NCI-H187 treated with DMSO at 0.1 percent for 48 hours (cell line): ENCODE measurements around the gene GTF2H4.
"Not testable (repeated sequence)": the region's sequence is repeated elsewhere in the genome, so short reads cannot be mapped to it uniquely, and the experiment has no call there.

Experiments
- DNase-seq: peaks from one replicate; lab custom pipeline; 2025; lab: John Stamatoyannopoulos, UW

The GTF2H4 gene

GRCh38 chr6:30924040-30924627 is 16.1 kb downstream of the GTF2H4 start:
- DNase-seq: not testable (repeated sequence)

- DNase-seq: no peak
Measured at GRCh38 chr6:30926644-30927043, 18.6 kb downstream of the GTF2H4 start.

- not testable (repeated sequence) for DNase-seq
Measured at GRCh38 chr6:30927080-30927479, 19.1 kb downstream of the GTF2H4 start.

- DNase-seq: no peak
Measured at GRCh38 chr6:30928677-30929076, 20.7 kb downstream of the GTF2H4 start.

- DNase-seq: no peak
Measured at GRCh38 chr6:30930506-30930905, 22.5 kb downstream of the GTF2H4 start.

- DNase-seq: no peak
Measured at GRCh38 chr6:30931272-30931671, 23.3 kb downstream of the GTF2H4 start.

GRCh38 chr6:30931969-30932645 is 24.1 kb downstream of the GTF2H4 start, which contains the start of gene SFTA2:
SFTA2 (minus strand) TSS chr6:30932170; CDS start chr6:30932096, 74 bp downstream.
- DNase-seq: no peak

- DNase-seq: no peak
Measured at GRCh38 chr6:30932665-30933365, 24.8 kb downstream of the GTF2H4 start.

- no peak for DNase-seq
Measured at GRCh38 chr6:30935018-30935417, 27.0 kb downstream of the GTF2H4 start.

- DNase-seq: no peak
Measured at GRCh38 chr6:30937265-30937664, 29.3 kb downstream of the GTF2H4 start.

GRCh38 chr6:30938730-30939129 is 30.7 kb downstream of the GTF2H4 start:
- no peak for DNase-seq

GRCh38 chr6:30939473-30939872 is 31.5 kb downstream of the GTF2H4 start:
- no peak for DNase-seq

- DNase-seq: no peak
Measured at GRCh38 chr6:30940361-30940986, 32.5 kb downstream of the GTF2H4 start, which contains the start of gene MUCL3. MUCL3 (plus strand) TSS chr6:30940973; CDS start chr6:30941000, 27 bp downstream.

- DNase-seq: no peak
Measured at GRCh38 chr6:30942338-30943060, 34.5 kb downstream of the GTF2H4 start.

GRCh38 chr6:30944051-30944450 is 36.0 kb downstream of the GTF2H4 start:
- no peak for DNase-seq

- no peak for DNase-seq
Measured at GRCh38 chr6:30945281-30945680, 37.3 kb downstream of the GTF2H4 start.

- DNase-seq: no peak
Measured at GRCh38 chr6:30947231-30947630, 39.2 kb downstream of the GTF2H4 start.

- DNase-seq: no peak
Measured at GRCh38 chr6:30948811-30949210, 40.8 kb downstream of the GTF2H4 start.

- DNase-seq: no peak
Measured at GRCh38 chr6:30951907-30952469, 44.0 kb downstream of the GTF2H4 start.

- DNase-seq: no peak
Measured at GRCh38 chr6:30954631-30955366, 46.8 kb downstream of the GTF2H4 start.
